Measurements from ENCODE around the gene FERMT1.
"Not testable (repeated sequence)": the region's sequence is repeated elsewhere in the genome, so short reads cannot be mapped to it uniquely, and the experiment has no call there.

The FERMT1 gene

GRCh38 chr20:6037082-6037481 lies 85.7 kb downstream of the FERMT1 start:
- DNase-seq, result no peak

- no peak for DNase-seq
These were observed 86.6 kb downstream of the FERMT1 start for GRCh38 chr20:6036213-6036612.

- no peak for DNase-seq
These were observed 88.5 kb downstream of the FERMT1 start for GRCh38 chr20:6034134-6034969.

DNA sequence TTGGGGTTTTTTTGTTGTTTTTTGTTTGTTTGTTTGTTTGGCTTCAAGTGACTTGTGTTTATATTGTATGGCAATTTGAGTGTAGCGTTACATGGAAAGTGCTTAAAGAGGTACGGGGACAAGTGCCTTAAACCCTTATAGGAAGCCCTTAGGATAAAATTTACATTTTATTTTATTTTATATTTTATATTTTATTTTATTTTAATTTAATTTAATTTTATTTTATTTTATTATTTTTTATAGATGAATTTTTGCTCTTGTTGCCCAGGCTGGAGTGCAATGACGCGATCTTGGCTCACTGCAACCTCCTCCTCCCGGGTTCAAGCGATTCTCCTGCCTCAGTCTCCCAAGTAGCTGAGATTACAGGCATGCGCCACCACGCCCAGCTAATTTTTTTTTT lies 89.9 kb downstream of the FERMT1 start:
- not testable (repeated sequence) for DNase-seq

DNA sequence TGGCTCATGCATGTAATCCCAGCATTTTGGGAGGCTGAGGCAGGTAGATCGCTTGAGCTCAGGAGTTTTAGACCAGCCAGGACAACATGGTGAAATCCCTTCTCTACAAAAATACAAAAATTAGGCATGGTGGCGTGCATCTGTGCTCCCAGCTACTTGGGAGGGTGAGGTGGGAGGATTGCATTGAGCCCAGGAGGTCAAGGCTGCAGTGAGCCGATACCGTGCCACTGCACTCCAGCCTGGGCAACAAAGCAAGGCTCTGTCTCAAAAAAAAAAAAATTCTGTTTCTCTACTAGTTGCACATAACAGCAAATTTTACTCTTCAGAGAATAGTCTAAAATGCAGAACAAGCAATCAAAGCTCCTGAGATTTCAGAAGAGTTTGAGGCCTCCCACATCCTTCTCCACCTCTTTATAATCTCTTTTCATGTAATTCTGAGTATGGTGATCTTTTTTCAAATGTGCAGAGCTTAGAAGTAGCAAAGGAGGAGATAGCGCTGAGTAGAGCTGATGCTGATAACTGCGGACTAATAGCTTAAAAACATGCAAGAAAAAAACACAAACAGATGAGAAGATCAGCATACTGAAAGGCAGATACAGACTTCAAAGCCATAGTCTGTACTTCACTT lies 92.3 kb downstream of the FERMT1 start:
- DNase-seq, result no peak

GRCh38 chr20:6029538-6029937 lies 93.3 kb downstream of the FERMT1 start:
- DNase-seq, result no peak

- DNase-seq, result no peak
These were observed 94.0 kb downstream of the FERMT1 start for GRCh38 chr20:6028818-6029217.

DNA sequence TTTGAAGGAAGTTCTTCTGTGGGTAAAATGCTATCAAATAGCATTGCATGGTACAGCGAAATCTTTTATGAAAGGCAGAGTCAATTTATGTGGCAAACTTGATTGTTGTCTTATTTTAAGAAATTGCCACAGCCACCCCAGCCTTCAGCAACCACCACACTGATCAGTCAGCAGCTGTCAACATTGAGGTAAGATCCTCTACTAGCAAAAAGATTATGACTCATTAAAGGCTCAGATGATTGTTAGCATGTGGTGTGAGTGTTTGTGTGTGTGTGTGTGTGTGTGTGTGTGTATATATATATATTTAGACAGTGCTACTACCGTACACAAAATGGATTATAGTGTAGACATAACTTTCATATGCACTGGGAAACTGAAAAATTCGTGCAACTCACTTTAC lies 96.8 kb downstream of the FERMT1 start:
- DNase-seq, result no peak

Data from CD4-positive, alpha-beta T cell treated with Interferon gamma for 1 hour (primary cell).